DMS79 (cell line): ENCODE data around the gene MAL.

Source experiments
- DNase-seq: peaks from one replicate; lab custom pipeline; 2025; lab: John Stamatoyannopoulos, UW

Gene MAL

DNA sequence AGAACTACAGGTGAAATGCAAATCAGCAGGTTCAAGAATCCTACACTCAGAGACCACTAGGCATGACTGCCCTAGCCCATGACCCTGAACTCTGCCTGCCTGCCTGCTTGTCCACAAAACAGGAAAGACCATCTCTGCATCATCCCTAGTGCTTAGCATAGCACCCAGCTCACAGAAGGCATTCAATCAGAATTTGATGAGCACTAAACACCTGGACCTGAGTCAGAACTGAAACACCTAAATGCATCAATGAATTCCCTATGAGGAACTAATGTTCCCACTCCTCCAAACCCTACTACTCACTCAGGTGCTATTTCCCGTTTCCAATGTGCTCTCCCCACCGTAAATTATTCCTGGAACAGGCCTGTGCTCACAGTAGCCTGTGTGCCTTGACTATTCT lies 74.4 kb downstream of the MAL start:
- no peak for DNase-seq
